Measurements from ENCODE around the gene MGAT5B.
"Not testable (repeated sequence)": the region's sequence is repeated elsewhere in the genome, so short reads cannot be mapped to it uniquely, and the experiment has no call there.

MGAT5B gene

GRCh38 chr17:76844485-76844829 is 23.7 kb upstream of the MGAT5B start:
- Mint-ChIP-seq H3K27me3 (ENCODE audit: low read depth) (peaks cover 63% of the 10 kb centered on the region), H3K4me1 (peaks cover 13% of the 10 kb centered on the region), H3K9me3 (no peaks in the 10 kb centered on the region), H3K4me3 (no peak overlapping the region), H3K36me3 (ENCODE audit: low read depth) (no peaks in the 10 kb centered on the region), H3K27ac (no peak overlapping the region)
- TF ChIP-seq CTCF (IDR thresholded peaks at IDR 0.05; ENCODE audit: unreplicated experiment in 3 of 3) = no peak

GRCh38 chr17:76844846-76845245 is 23.4 kb upstream of the MGAT5B start:
- TF ChIP-seq CTCF (IDR thresholded peaks at IDR 0.05; ENCODE audit: unreplicated experiment in 3 of 3) = no peak
- Mint-ChIP-seq H3K27ac (no peak overlapping the region), H3K27me3 (ENCODE audit: low read depth) (peaks cover 59% of the 10 kb centered on the region), H3K36me3 (ENCODE audit: low read depth) (no peaks in the 10 kb centered on the region), H3K4me1 (peaks cover 13% of the 10 kb centered on the region), H3K9me3 (no peaks in the 10 kb centered on the region), H3K4me3 (no peak overlapping the region)

GRCh38 chr17:76845541-76846017 is 22.6 kb upstream of the MGAT5B start:
- H3K36me3 Mint-ChIP-seq (ENCODE audit: low read depth) = no peaks in the 10 kb centered on the region
- H3K9me3 Mint-ChIP-seq = no peaks in the 10 kb centered on the region
- no peak for TF ChIP-seq CTCF (IDR thresholded peaks at IDR 0.05; ENCODE audit: unreplicated experiment in 3 of 3)
- H3K4me3 Mint-ChIP-seq = no peak overlapping the region
- H3K27ac Mint-ChIP-seq = no peak overlapping the region
- peaks cover 56% of the 10 kb centered on the region for H3K27me3 Mint-ChIP-seq (ENCODE audit: low read depth)
- peaks cover 13% of the 10 kb centered on the region for H3K4me1 Mint-ChIP-seq

- H3K4me3 Mint-ChIP-seq = no peak overlapping the region
- no peak overlapping the region for H3K27ac Mint-ChIP-seq
- peaks cover 7% of the 10 kb centered on the region for H3K4me1 Mint-ChIP-seq
These were observed 21.2 kb upstream of the MGAT5B start for GRCh38 chr17:76847031-76847430.

GRCh38 chr17:76848670-76849069 is 19.5 kb upstream of the MGAT5B start:
- no peaks in the 10 kb centered on the region for H3K9me3 Mint-ChIP-seq
- H3K27ac Mint-ChIP-seq = no peak overlapping the region
- H3K4me3 Mint-ChIP-seq = no peak overlapping the region
- TF ChIP-seq CTCF (IDR thresholded peaks at IDR 0.05; ENCODE audit: unreplicated experiment in 3 of 3) = no peak
- H3K36me3 Mint-ChIP-seq (ENCODE audit: low read depth) = no peaks in the 10 kb centered on the region
- peaks cover 5% of the 10 kb centered on the region for H3K4me1 Mint-ChIP-seq
- H3K27me3 Mint-ChIP-seq (ENCODE audit: low read depth) = peaks cover 30% of the 10 kb centered on the region

More at GRCh38 chr17:76847031-76847430, 21.2 kb upstream of the MGAT5B start:
- no peaks in the 10 kb centered on the region for H3K36me3 Mint-ChIP-seq (ENCODE audit: low read depth)
- no peak for TF ChIP-seq CTCF (IDR thresholded peaks at IDR 0.05; ENCODE audit: unreplicated experiment in 3 of 3)
- peaks cover 42% of the 10 kb centered on the region for H3K27me3 Mint-ChIP-seq (ENCODE audit: low read depth)
- no peaks in the 10 kb centered on the region for H3K9me3 Mint-ChIP-seq

GRCh38 chr17:76849160-76849559 is 19.0 kb upstream of the MGAT5B start:
- peaks cover 25% of the 10 kb centered on the region for H3K27me3 Mint-ChIP-seq (ENCODE audit: low read depth)
- not testable (repeated sequence) for H3K4me1 Mint-ChIP-seq; H3K4me3 Mint-ChIP-seq; H3K36me3 Mint-ChIP-seq (ENCODE audit: low read depth); H3K27ac Mint-ChIP-seq; H3K9me3 Mint-ChIP-seq

Data from nephron (organoid).